Ascending aorta (tissue), 2 donors: ENCODE results near the gene C4orf36. TPM values are rescaled to one million over a fixed set of nuclear protein-coding genes. Genes with fewer than 3 reads are reported as not detected.

Experiments used
- DNase-seq, 2 donors: peaks; one replicate each; pipeline ENCODE4 v3.0.0-alpha.2; 2019; ENCODE audit warnings: low spot score in 2 of 2
- H3K27ac ChIP-seq, 2 donors: fragments of 200-600 bp; sonication (generic); one replicate each; pipeline ENCODE4 v1.5.1; 2016 to 2017; ENCODE audit warnings: mild to moderate bottlenecking in 1 of 2
- H3K27me3 ChIP-seq: fragments of 200-600 bp; sonication (generic); one replicate; pipeline ENCODE4 v1.5.1; 2017
- H3K36me3 ChIP-seq, 2 donors: fragments of 200-600 bp; sonication (generic); one replicate each; pipeline ENCODE4 v1.5.1; 2016
- H3K4me1 ChIP-seq, 2 donors: fragments of 200-600 bp; sonication (generic); one replicate each; pipeline ENCODE4 v1.5.1; 2016 to 2017; ENCODE audit warnings: mild to moderate bottlenecking in 1 of 2
- H3K4me3 ChIP-seq, 2 donors: fragments of 200-600 bp; sonication (generic); one replicate each; pipeline ENCODE4 v1.5.1; 2016 to 2017; ENCODE audit warnings: mild to moderate bottlenecking in 1 of 2
- H3K9me3 ChIP-seq, 2 donors: fragments of 200-600 bp; sonication (generic); one replicate each; pipeline ENCODE4 v1.5.1; 2016
- CTCF ChIP-seq, 3 experiments: fragments of 200-600 bp in 2 of 3; fragments of 450-650 bp in 1 of 3; sonication (generic) in 2 of 3; IDR thresholded peaks; one replicate each; pipeline ENCODE4 v1.5.1; 2016 to 2019; ENCODE audit warnings: antibody characterized with exemption in 3 of 3, mild to moderate bottlenecking in 1 of 3, moderate library complexity in 1 of 3
- intact Hi-C: fragments of 100-400 bp; cut with DNase I; formaldehyde crosslinking; loops from one replicate; pipeline ENCODE4 v1.15.1; 2023
- total RNA-seq: library from RNA; depleted of rRNA; stranded (reverse); fragments of >200 nt; gene quantifications from one replicate; pipeline ENCODE4 v1.1.0, GENCODE V29; 2016

The C4orf36 gene
- total RNA-seq, 1 donor from 2014 or later = not detected

GRCh38 chr4:86919561-86920223 is 27.5 kb upstream of the C4orf36 start:
- peaks cover 0 to 7% of the 10 kb centered on the region in 2 donors for H3K36me3 ChIP-seq
- H3K4me1 ChIP-seq = no peaks in the 10 kb centered on the region
- intact Hi-C loops = loop anchor here (5.0 kb wide), 1 partner anchor 188 kb away; no protein-coding TSS in a partner anchor
- no peak overlapping the region for H3K27ac ChIP-seq
- H3K9me3 ChIP-seq = no peaks in the 10 kb centered on the region
- DNase-seq = no peak
- no peaks in the 10 kb centered on the region for H3K27me3 ChIP-seq
- no peak for TF ChIP-seq CTCF (IDR thresholded peaks at IDR 0.05)
- no peak overlapping the region for H3K4me3 ChIP-seq

DNA sequence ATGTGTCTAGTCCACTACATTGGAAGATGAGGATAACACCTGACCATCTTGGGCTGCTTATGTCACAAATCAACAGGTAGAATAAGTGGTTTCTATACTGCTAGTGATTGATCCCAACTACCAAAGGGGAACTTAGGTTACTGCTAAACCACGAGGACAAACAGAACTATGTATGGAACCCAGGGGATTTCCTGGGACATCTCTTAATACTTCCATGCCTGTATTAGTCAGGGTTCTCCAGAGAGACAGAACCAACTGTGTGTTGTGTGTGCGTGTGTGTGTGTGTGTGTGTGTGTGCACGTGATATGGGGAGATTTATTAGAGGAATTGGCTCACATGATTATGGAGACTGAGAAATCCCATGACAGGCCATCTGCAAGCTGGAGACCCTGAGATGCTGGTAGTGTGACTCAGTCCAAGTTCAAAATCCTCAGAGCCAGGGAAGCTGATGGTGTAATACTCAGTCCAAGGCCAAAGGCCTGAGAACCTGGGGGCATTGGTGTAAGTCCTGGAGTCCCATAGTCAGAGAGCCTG is 26.4 kb upstream of the C4orf36 start:
- DNase-seq = no peak
- Histone ChIP-seq H3K4me3 (no peak overlapping the region), H3K27me3 (no peaks in the 10 kb centered on the region), H3K4me1 (no peaks in the 10 kb centered on the region), H3K9me3 (no peaks in the 10 kb centered on the region), H3K27ac (no peak overlapping the region), H3K36me3 (peaks cover 0 to 7% of the 10 kb centered on the region in 2 donors)
- intact Hi-C loops = no loop called here
- no peak for TF ChIP-seq CTCF (IDR thresholded peaks at IDR 0.05)

DNA sequence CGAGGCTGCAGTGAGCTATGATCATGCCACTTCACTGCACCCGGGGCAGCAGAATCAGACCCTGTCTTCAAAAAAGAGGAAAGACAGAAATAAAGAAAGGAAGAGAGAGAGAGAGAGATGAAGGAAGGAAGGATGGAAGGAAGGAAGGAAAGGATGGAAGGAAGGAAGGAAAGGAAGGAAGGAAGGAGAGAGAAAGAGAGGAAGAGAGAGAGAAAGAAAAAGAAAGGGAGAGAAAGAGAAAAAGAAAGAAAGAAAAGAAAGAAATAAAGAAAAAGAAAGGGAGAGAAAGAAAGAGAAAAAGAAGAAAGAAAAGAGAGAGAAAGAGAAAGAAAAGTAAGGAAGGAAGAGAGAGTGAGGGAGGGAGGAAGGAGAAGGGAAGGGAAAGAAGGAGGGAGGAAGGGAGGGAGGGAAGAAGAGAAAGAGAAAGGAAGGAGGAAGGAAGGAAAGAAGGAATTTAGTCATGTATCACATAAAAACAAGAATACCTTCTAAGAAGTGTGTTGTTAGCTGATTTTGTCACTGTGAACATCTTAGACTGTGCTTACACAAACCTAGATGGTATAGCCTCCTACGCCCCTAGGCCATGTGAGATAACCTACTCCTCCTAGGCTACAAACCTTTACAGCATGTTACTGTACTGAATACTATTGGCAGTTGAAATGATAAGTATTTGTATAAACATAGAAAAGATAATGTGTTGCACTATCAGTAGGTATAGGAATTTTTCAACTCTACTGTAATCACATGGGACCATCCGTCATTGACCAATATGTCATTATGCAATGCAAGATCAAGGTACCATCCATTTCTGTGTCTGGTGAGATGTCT is 25.2 kb upstream of the C4orf36 start:
- TF ChIP-seq CTCF (IDR thresholded peaks at IDR 0.05) = no peak
- DNase-seq = no peak
- H3K36me3 ChIP-seq = peaks cover 0 to 7% of the 10 kb centered on the region in 2 donors

DNA sequence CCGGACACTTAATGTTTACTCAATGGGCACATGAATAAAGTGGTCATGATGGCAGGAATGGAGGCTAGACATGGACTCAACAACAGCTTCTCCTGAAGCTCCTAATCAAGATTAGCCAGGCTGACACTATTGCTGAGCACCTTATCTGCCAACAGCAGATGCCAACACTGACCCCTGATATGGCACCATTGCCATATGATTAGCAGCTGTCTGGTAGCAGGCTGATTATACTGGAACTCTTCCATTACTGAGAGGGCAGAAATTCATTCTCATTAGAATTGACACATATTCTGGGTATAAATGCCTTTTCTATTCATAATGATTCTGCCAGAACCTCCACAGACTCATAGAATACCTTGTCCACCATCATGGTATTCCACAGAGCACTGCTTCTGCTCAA is 24.2 kb upstream of the C4orf36 start:
- TF ChIP-seq CTCF (IDR thresholded peaks at IDR 0.05) = no peak
- no peak overlapping the region for H3K4me3 ChIP-seq
- H3K27me3 ChIP-seq = no peaks in the 10 kb centered on the region
- H3K27ac ChIP-seq = no peak overlapping the region
- DNase-seq = no peak
- peaks cover 0 to 7% of the 10 kb centered on the region in 2 donors for H3K36me3 ChIP-seq
- no peaks in the 10 kb centered on the region for H3K9me3 ChIP-seq
- intact Hi-C loops = no loop called here
- H3K4me1 ChIP-seq = no peaks in the 10 kb centered on the region

More for the DNA sequence above, 25.2 kb upstream of the C4orf36 start:
- Histone ChIP-seq H3K9me3 (no peaks in the 10 kb centered on the region), H3K27ac (no peak overlapping the region), H3K4me1 (no peaks in the 10 kb centered on the region), H3K4me3 (no peak overlapping the region), H3K27me3 (no peaks in the 10 kb centered on the region)
- intact Hi-C loops = no loop called here

- Histone ChIP-seq H3K4me3 (no peak overlapping the region), H3K27me3 (no peaks in the 10 kb centered on the region), H3K27ac (no peak overlapping the region), H3K9me3 (no peaks in the 10 kb centered on the region), H3K4me1 (peaks cover 3 to 11% of the 10 kb centered on the region in 2 donors), H3K36me3 (no peaks in the 10 kb centered on the region)
- no peak for TF ChIP-seq CTCF (IDR thresholded peaks at IDR 0.05)
- intact Hi-C loops = no loop called here
- no peak for DNase-seq
Observed at GRCh38 chr4:86910820-86911684, 18.8 kb upstream of the C4orf36 start.
